H9 (cell line): ENCODE results near the gene BOD1. TPM values are rescaled to one million over a fixed set of nuclear protein-coding genes. Genes with fewer than 3 reads are reported as not detected.

Source experiments
- DNase-seq: peaks from one replicate; pipeline ENCODE4 v3.0.0-alpha.2; 2017
- H2AFZ ChIP-seq: one replicate; pipeline ENCODE4 v1.6.1; 2013; ENCODE audit warnings: mild to moderate bottlenecking, low read length, control low read depth, moderate library complexity
- H2AK5ac ChIP-seq: 2 replicates; pipeline ENCODE4 v1.6.1; 2013; ENCODE audit warnings: low read length, control low read depth, mixed read lengths; ENCODE audit not compliant: insufficient read length
- H2BK120ac ChIP-seq: one replicate; pipeline ENCODE4 v1.6.1; 2013; ENCODE audit warnings: low read depth, mild to moderate bottlenecking, low read length, control low read depth, inconsistent platforms; ENCODE audit not compliant: poor library complexity, severe bottlenecking
- H2BK12ac ChIP-seq: 2 replicates; pipeline ENCODE4 v1.6.1; 2013; ENCODE audit warnings: low read length, control low read depth, mixed read lengths, low read depth; ENCODE audit not compliant: insufficient read length
- H2BK15ac ChIP-seq: 2 replicates; pipeline ENCODE4 v1.6.1; 2013; ENCODE audit warnings: low read depth, low read length, control low read depth
- H2BK20ac ChIP-seq: one replicate; pipeline ENCODE4 v1.6.1; 2013; ENCODE audit warnings: low read depth, mild to moderate bottlenecking, low read length, control low read depth, inconsistent platforms; ENCODE audit not compliant: poor library complexity, severe bottlenecking
- H2BK5ac ChIP-seq: 2 replicates; pipeline ENCODE4 v1.6.1; 2013; ENCODE audit warnings: low read length, control low read depth, mixed read lengths; ENCODE audit not compliant: insufficient read length
- H3K14ac ChIP-seq: 2 replicates; pipeline ENCODE4 v1.6.1; 2013; ENCODE audit warnings: low read length, control low read depth; ENCODE audit not compliant: insufficient read depth
- H3K18ac ChIP-seq: 2 replicates; pipeline ENCODE4 v1.6.1; 2013; ENCODE audit warnings: low read depth, mild to moderate bottlenecking, mixed read lengths, low read length, control low read depth; ENCODE audit not compliant: insufficient read length
- H3K23ac ChIP-seq: 2 replicates; pipeline ENCODE4 v1.6.1; 2013; ENCODE audit warnings: low read length, control low read depth, mixed read lengths, low read depth; ENCODE audit not compliant: insufficient read length
- H3K23me2 ChIP-seq: 2 replicates; pipeline ENCODE4 v1.6.1; 2013; ENCODE audit warnings: low read depth, mild to moderate bottlenecking, mixed read lengths, low read length, control low read depth; ENCODE audit not compliant: insufficient read length, poor library complexity, severe bottlenecking
- H3K27ac ChIP-seq: 2 replicates; pipeline ENCODE4 v1.5.1; 2013; ENCODE audit warnings: low read length, control low read depth, mixed read lengths, low read depth; ENCODE audit not compliant: insufficient read length
- H3K27me3 ChIP-seq: 2 replicates; pipeline ENCODE4 v1.6.1; 2013; ENCODE audit warnings: low read length, control low read depth, inconsistent platforms; ENCODE audit not compliant: insufficient read depth
- H3K4ac ChIP-seq: 2 replicates; pipeline ENCODE4 v1.6.1; 2013; ENCODE audit warnings: low read depth, mild to moderate bottlenecking, control low read depth, inconsistent platforms, low read length, moderate library complexity
- H3K4me1 ChIP-seq: 2 replicates; pipeline ENCODE4 v1.6.1; 2013; ENCODE audit warnings: low read length, control low read depth, inconsistent platforms; ENCODE audit not compliant: insufficient read depth
- H3K4me2 ChIP-seq: 2 replicates; pipeline ENCODE4 v1.6.1; 2013; ENCODE audit warnings: low read length, control low read depth, mixed read lengths; ENCODE audit not compliant: insufficient read length, insufficient read depth
- H3K56ac ChIP-seq: 2 replicates; pipeline ENCODE4 v1.6.1; 2013; ENCODE audit warnings: low read depth, mild to moderate bottlenecking, mixed read lengths, low read length, control low read depth; ENCODE audit not compliant: insufficient read length
- H3K79me1 ChIP-seq: 2 replicates; pipeline ENCODE4 v1.6.1; 2013; ENCODE audit warnings: low read depth, mild to moderate bottlenecking, moderate library complexity, low read length, control low read depth, inconsistent platforms; ENCODE audit not compliant: insufficient read depth, poor library complexity, severe bottlenecking
- H3K79me2 ChIP-seq: 2 replicates; pipeline ENCODE4 v1.6.1; 2013; ENCODE audit warnings: low read length, control low read depth, inconsistent platforms; ENCODE audit not compliant: insufficient read depth
- H3K9ac ChIP-seq: 2 replicates; pipeline ENCODE4 v1.6.1; 2013; ENCODE audit warnings: low read length, control low read depth, mixed read lengths; ENCODE audit not compliant: insufficient read length; ENCODE audit errors: extremely low read depth
- H3K9me3 ChIP-seq: one replicate; pipeline ENCODE4 v1.6.1; 2013; ENCODE audit warnings: low read depth, low read length, inconsistent platforms; ENCODE audit not compliant: control insufficient read depth
- H3T11ph ChIP-seq: one replicate; pipeline ENCODE4 v1.6.1; 2013; ENCODE audit warnings: mild to moderate bottlenecking, low read length, control low read depth, inconsistent platforms
- H4K20me1 ChIP-seq: one replicate; pipeline ENCODE4 v1.6.1; 2013; ENCODE audit not compliant: control insufficient read depth, insufficient read length, insufficient read depth
- H4K5ac ChIP-seq: 2 replicates; pipeline ENCODE4 v1.6.1; 2013; ENCODE audit warnings: low read depth, mild to moderate bottlenecking, mixed read lengths, low read length, control low read depth; ENCODE audit not compliant: insufficient read length
- H4K8ac ChIP-seq: replicated peaks from 2 replicates; pipeline ENCODE4 v1.6.1; 2013; ENCODE audit warnings: low read length, control low read depth, mixed read lengths, low read depth; ENCODE audit not compliant: insufficient read length
- H4K91ac ChIP-seq: 2 replicates; pipeline ENCODE4 v1.6.1; 2013; ENCODE audit warnings: low read depth, mild to moderate bottlenecking, moderate library complexity, mixed read lengths, low read length, control low read depth; ENCODE audit not compliant: insufficient read length
- H3K27ac Mint-ChIP-seq, 3 experiments: 2 replicates in 2 of 3; 3 replicates in 1 of 3; pipeline ENCODE4 v1.8.0; 2020 to 2021; ENCODE audit warnings: mixed read lengths in 3 of 3, mild to moderate bottlenecking in 1 of 3, moderate library complexity in 1 of 3
- H3K27me3 Mint-ChIP-seq: 2 replicates; pipeline ENCODE4 v1.8.0; 2021; ENCODE audit warnings: low read depth, mild to moderate bottlenecking, moderate library complexity, mixed read lengths
- H3K36me3 Mint-ChIP-seq, 3 experiments: 2 replicates in 2 of 3; 3 replicates in 1 of 3; pipeline ENCODE4 v1.8.0; 2020 to 2021; ENCODE audit warnings: low read depth in 3 of 3, mixed read lengths in 3 of 3; ENCODE audit not compliant: insufficient read depth in 1 of 3
- H3K4me1 Mint-ChIP-seq, 2 experiments: 2 replicates each; pipeline ENCODE4 v1.8.0; 2020; ENCODE audit warnings: mixed read lengths in 2 of 2
- H3K4me3 Mint-ChIP-seq, 2 experiments: 2 replicates in 1 of 2; 3 replicates in 1 of 2; pipeline ENCODE4 v1.8.0; 2020 to 2021; ENCODE audit warnings: mild to moderate bottlenecking in 2 of 2, mixed read lengths in 2 of 2, moderate library complexity in 1 of 2
- H3K9me3 Mint-ChIP-seq, 2 experiments: 2 replicates in 1 of 2; 3 replicates in 1 of 2; pipeline ENCODE4 v1.8.0; 2020; ENCODE audit warnings: mild to moderate bottlenecking in 2 of 2, mixed read lengths in 2 of 2, moderate library complexity in 1 of 2
- WGBS: extraction: QIAGEN DNeasy Blood & Tissue Kit; methylation state at CpG from one replicate; pipeline ENCODE4 v1.1.7; 2013; ENCODE audit warnings: missing lambda C conversion rate, low lambda C conversion rate, mixed read lengths; ENCODE audit not compliant: insufficient read length; ENCODE audit errors: extremely low coverage; 5-methylcytosine and 5-hydroxymethylcytosine counted together
- total RNA-seq: library from RNA; stranded (reverse); gene quantifications from 2 replicates; pipeline ENCODE4 v1.2.1, GENCODE V29; 2021
- TF ChIP-seq, protein P1 (sequence below): fragments of 200-600 bp; sonication (generic); conservative IDR thresholded peaks from 3 replicates; pipeline ENCODE4 v1.8.0; 2021; ENCODE audit warnings: antibody characterized with exemption, mild to moderate bottlenecking

The BOD1 gene
- total RNA-seq, 1 experiment from 2014 or later: 121 TPM

DNA sequence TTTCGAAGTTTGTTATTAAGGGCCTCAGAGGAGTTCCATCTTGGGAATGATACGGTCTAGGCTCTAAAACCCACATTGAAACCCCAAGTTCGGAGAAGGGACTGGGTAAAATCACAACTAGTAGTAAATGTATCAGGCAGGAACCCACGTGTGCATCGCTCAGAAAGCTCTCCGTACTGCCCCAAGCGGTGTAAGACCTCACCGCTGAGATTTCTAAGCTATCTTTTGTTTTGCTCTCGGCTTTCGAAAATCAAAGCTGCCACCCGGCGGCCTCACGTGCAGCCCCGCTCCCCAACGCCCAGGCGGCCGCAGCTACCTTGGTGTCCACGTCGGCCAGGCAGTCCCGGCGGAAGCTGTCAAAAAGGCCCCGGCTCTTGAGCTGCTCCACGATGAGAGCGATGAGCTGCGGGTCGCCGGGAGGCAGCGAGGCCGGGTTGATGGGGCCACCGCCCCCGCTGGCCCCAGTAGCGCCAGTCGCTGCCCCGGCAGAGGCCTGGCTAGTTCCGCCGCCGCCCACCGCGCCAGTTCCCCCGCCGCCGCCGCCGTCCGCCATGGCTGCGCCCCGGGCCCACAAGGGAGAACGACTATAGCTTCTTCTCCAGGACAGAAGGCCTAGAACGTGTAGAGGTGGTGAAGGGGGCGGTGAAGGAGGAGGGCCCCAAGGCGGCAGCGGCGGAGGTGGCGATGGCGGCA lies 420 bp downstream of the BOD1 start:
- H2BK20ac ChIP-seq: no peak overlapping the region
- Mint-ChIP-seq H3K36me3 (peaks cover 22 to 35% (median 27%) of the 10 kb centered on the region in 3 experiments), H3K27me3 (no peaks in the 10 kb centered on the region), H3K4me3 (peak overlapping the region; percentile 95 to 97), H3K27ac (peak overlapping the region; percentile 93 to 98 (median 96); a peak in 6 of 7 replicates), H3K9me3 (no peaks in the 10 kb centered on the region), H3K4me1 (peaks cover 39 to 40% of the 10 kb centered on the region in 2 experiments)
- no peaks in the 10 kb centered on the region for H3K27me3 ChIP-seq
- H3K79me1 ChIP-seq: no peaks in the 10 kb centered on the region
- H4K20me1 ChIP-seq: no peaks in the 10 kb centered on the region
- no peaks in the 10 kb centered on the region for H3K9me3 ChIP-seq
- H3T11ph ChIP-seq: no peak overlapping the region
- no peak overlapping the region for H3K27ac ChIP-seq
- peak overlapping the region; percentile 92 for H3K14ac ChIP-seq
- peak overlapping the region; percentile 90 for H3K18ac ChIP-seq
- H3K4me1 ChIP-seq: peaks cover 5% of the 10 kb centered on the region
- no peak overlapping the region for H4K5ac ChIP-seq
- no peak overlapping the region for H3K56ac ChIP-seq
- no peak overlapping the region for H3K4ac ChIP-seq
- H3K79me2 ChIP-seq: peaks cover 45% of the 10 kb centered on the region
- no peak overlapping the region for H2AFZ ChIP-seq
- peaks cover 4% of the 10 kb centered on the region for H3K23me2 ChIP-seq
- H2BK5ac ChIP-seq: no peak overlapping the region
- H3K9ac ChIP-seq: peak overlapping the region; percentile 87
- H2AK5ac ChIP-seq: no peak overlapping the region
- H4K8ac ChIP-seq: no peak overlapping the region
- no peak overlapping the region for H2BK15ac ChIP-seq
- H4K91ac ChIP-seq: no peak overlapping the region
- no peak overlapping the region for H2BK12ac ChIP-seq
- DNase-seq: peak; percentile 63
- no CpG with 5 or more reads among the region's 55 CpGs for WGBS
- no peak overlapping the region for H2BK120ac ChIP-seq
- peak overlapping the region; percentile 81 for H3K4me2 ChIP-seq
- H3K23ac ChIP-seq: no peak overlapping the region
- TF ChIP-seq, protein P1, sequence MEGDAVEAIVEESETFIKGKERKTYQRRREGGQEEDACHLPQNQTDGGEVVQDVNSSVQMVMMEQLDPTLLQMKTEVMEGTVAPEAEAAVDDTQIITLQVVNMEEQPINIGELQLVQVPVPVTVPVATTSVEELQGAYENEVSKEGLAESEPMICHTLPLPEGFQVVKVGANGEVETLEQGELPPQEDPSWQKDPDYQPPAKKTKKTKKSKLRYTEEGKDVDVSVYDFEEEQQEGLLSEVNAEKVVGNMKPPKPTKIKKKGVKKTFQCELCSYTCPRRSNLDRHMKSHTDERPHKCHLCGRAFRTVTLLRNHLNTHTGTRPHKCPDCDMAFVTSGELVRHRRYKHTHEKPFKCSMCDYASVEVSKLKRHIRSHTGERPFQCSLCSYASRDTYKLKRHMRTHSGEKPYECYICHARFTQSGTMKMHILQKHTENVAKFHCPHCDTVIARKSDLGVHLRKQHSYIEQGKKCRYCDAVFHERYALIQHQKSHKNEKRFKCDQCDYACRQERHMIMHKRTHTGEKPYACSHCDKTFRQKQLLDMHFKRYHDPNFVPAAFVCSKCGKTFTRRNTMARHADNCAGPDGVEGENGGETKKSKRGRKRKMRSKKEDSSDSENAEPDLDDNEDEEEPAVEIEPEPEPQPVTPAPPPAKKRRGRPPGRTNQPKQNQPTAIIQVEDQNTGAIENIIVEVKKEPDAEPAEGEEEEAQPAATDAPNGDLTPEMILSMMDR: peak; percentile 72
